Chondrocyte (in vitro differentiated cells): ENCODE results near the gene CAPG. TPM values are rescaled to one million over a fixed set of nuclear protein-coding genes. Genes with fewer than 3 reads are reported as not detected.
"Not testable (repeated sequence)": the region's sequence is repeated elsewhere in the genome, so short reads cannot be mapped to it uniquely, and the experiment has no call there.

ENCODE experiments used
- DNase-seq: peaks from one replicate; pipeline ENCODE4 v3.0.0; 2021; ENCODE audit warnings: mixed read lengths, low spot score
- H3K27ac Mint-ChIP-seq: one replicate; pipeline ENCODE4 v1.8.0; 2021; ENCODE audit warnings: mild to moderate bottlenecking, moderate library complexity, mixed read lengths; ENCODE audit not compliant: unreplicated experiment
- H3K27me3 Mint-ChIP-seq: 2 replicates; pipeline ENCODE4 v1.8.0; 2021; ENCODE audit warnings: low read depth, mixed read lengths
- H3K36me3 Mint-ChIP-seq: 2 replicates; pipeline ENCODE4 v1.8.0; 2021; ENCODE audit warnings: low read depth, mixed read lengths
- H3K4me1 Mint-ChIP-seq: 2 replicates; pipeline ENCODE4 v1.8.0; 2021; ENCODE audit warnings: low read depth, mild to moderate bottlenecking, mixed read lengths
- H3K4me3 Mint-ChIP-seq: one replicate; pipeline ENCODE4 v1.8.0; 2021; ENCODE audit warnings: mild to moderate bottlenecking, moderate library complexity, mixed read lengths; ENCODE audit not compliant: unreplicated experiment
- H3K9me3 Mint-ChIP-seq: 2 replicates; pipeline ENCODE4 v1.8.0; 2021; ENCODE audit warnings: low read depth, mixed read lengths
- total RNA-seq: library from RNA; stranded (reverse); gene quantifications from 3 replicates; pipeline ENCODE4 v1.2.1, GENCODE V29; 2021
- TF ChIP-seq, protein P1 (sequence below): fragments of 200-600 bp; sonication (generic); IDR thresholded peaks from 2 replicates; pipeline ENCODE4 v1.5.0; 2021; ENCODE audit warnings: antibody characterized with exemption, mild to moderate bottlenecking, moderate library complexity

The CAPG gene
- total RNA-seq, 1 donor from 2014 or later: 76.5 TPM

- H3K4me1 Mint-ChIP-seq: peaks cover 31% of the 10 kb centered on the region
- no peaks in the 10 kb centered on the region for H3K27me3 Mint-ChIP-seq
- H3K9me3 Mint-ChIP-seq: no peaks in the 10 kb centered on the region
- no peaks in the 10 kb centered on the region for H3K36me3 Mint-ChIP-seq
- DNase-seq: no peak
- peak overlapping the region; percentile 95 for H3K27ac Mint-ChIP-seq
- TF ChIP-seq, protein P1, sequence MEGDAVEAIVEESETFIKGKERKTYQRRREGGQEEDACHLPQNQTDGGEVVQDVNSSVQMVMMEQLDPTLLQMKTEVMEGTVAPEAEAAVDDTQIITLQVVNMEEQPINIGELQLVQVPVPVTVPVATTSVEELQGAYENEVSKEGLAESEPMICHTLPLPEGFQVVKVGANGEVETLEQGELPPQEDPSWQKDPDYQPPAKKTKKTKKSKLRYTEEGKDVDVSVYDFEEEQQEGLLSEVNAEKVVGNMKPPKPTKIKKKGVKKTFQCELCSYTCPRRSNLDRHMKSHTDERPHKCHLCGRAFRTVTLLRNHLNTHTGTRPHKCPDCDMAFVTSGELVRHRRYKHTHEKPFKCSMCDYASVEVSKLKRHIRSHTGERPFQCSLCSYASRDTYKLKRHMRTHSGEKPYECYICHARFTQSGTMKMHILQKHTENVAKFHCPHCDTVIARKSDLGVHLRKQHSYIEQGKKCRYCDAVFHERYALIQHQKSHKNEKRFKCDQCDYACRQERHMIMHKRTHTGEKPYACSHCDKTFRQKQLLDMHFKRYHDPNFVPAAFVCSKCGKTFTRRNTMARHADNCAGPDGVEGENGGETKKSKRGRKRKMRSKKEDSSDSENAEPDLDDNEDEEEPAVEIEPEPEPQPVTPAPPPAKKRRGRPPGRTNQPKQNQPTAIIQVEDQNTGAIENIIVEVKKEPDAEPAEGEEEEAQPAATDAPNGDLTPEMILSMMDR: no peak
- H3K4me3 Mint-ChIP-seq: peak overlapping the region; percentile 85
Observed at GRCh38 chr2:85419009-85419675, 9.0 kb upstream of the CAPG start.

GRCh38 chr2:85418132-85419008, 8.2 kb upstream of the CAPG start, which contains the start of gene SH2D6:
Gene SH2D6, plus strand, starts transcription at chr2:85418714. Its CDS starts 10,752 bp downstream, at chr2:85429466.
- TF ChIP-seq, protein P1: no peak
- H3K9me3 Mint-ChIP-seq: no peaks in the 10 kb centered on the region
- DNase-seq: no peak
- H3K27ac Mint-ChIP-seq: peak within 1 kb of the TSS; percentile 95
- no peaks in the 10 kb centered on the region for H3K36me3 Mint-ChIP-seq
- H3K27me3 Mint-ChIP-seq: no peaks in the 10 kb centered on the region
- peak within 1 kb of the TSS; percentile 85 for H3K4me3 Mint-ChIP-seq
- H3K4me1 Mint-ChIP-seq: peaks cover 37% of the 10 kb centered on the region

GRCh38 chr2:85415980-85416650, 5.9 kb upstream of the CAPG start:
- H3K27ac Mint-ChIP-seq: peak overlapping the region; percentile 51
- no peak overlapping the region for H3K4me3 Mint-ChIP-seq
- H3K9me3 Mint-ChIP-seq: no peaks in the 10 kb centered on the region
- TF ChIP-seq, protein P1: no peak
- H3K27me3 Mint-ChIP-seq: no peaks in the 10 kb centered on the region
- no peaks in the 10 kb centered on the region for H3K36me3 Mint-ChIP-seq
- no peak for DNase-seq
- peaks cover 42% of the 10 kb centered on the region for H3K4me1 Mint-ChIP-seq

DNA sequence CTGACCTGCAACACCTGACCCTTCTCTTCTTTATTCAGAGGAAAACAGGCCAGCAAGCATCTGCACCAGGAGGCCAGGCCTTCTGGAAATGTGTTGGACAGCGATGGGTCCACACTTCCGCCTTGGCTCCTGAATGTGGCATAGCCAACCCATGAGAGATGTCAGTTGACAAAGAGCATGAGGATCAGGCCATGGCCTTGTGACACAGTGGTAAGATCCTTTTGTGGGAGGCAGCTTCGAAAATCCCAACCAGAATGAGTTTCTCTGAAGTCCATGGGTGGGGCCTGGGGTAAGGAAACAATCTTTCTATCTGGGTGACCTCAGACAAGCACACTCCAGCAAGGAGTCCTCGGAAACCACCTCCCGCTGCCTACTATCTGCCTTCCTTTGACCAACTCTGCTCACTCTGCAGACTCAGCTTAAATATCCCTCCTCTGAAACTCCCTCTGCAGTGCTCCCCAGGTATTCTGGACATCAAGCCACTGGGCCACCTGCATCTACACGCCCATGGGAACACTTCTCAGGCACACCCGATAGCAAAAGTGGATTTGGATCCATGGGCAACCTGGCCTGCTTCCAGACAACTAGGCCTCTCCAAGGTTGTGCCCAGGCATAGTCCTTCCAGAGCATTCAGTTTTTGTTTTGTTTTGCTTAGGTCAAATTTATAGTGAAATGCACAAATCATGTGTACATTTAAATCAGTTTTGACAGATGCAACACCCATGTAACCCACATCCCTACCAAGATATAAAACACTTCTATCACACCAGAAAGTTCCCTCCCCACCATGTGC, 4.8 kb upstream of the CAPG start:
- DNase-seq: no peak
- Mint-ChIP-seq H3K4me3 (no peak overlapping the region), H3K9me3 (no peaks in the 10 kb centered on the region), H3K36me3 (no peaks in the 10 kb centered on the region), H3K27ac (no peak overlapping the region), H3K4me1 (peaks cover 44% of the 10 kb centered on the region), H3K27me3 (no peaks in the 10 kb centered on the region)
- TF ChIP-seq, protein P1: no peak

- not testable (repeated sequence) for H3K4me3 Mint-ChIP-seq, H3K27ac Mint-ChIP-seq, H3K9me3 Mint-ChIP-seq
Observed at GRCh38 chr2:85414421-85414759, 4.2 kb upstream of the CAPG start.

More at GRCh38 chr2:85414421-85414759, 4.2 kb upstream of the CAPG start:
- peaks cover 43% of the 10 kb centered on the region for H3K4me1 Mint-ChIP-seq
- not testable (repeated sequence) for H3K27me3 Mint-ChIP-seq, H3K36me3 Mint-ChIP-seq, DNase-seq
